ENCODE measurements around the gene ZNF132. TPM values are rescaled to one million over a fixed set of nuclear protein-coding genes. Genes with fewer than 3 reads are reported as not detected.

ZNF132 gene
- total RNA-seq, result 4.0 and 5.5 TPM in 2 replicates

GRCh38 chr19:58439576-58440554 lies at the start of gene ZNF132:
TSS of gene ZNF132 (minus strand) at chr19:58440153. CDS start at chr19:58439821, 332 bp downstream.

GRCh38 chr19:58475714-58476497 lies 36.0 kb upstream of the ZNF132 start, which contains the start of gene ZNF446:
TSS of gene ZNF446 (plus strand) at chr19:58476352. CDS start at chr19:58477219, 867 bp downstream.

GRCh38 chr19:58466760-58467589 lies 27.0 kb upstream of the ZNF132 start, which contains the start of gene ZNF324:
TSS of gene ZNF324 (plus strand) at chr19:58467080. CDS start at chr19:58469186, 2,106 bp downstream.

GRCh38 chr19:58451358-58452101 lies 11.6 kb upstream of the ZNF132 start, which contains the start of gene ZNF324B:
TSS of gene ZNF324B (plus strand) at chr19:58451622. CDS start at chr19:58453702, 2,080 bp downstream.

DNA sequence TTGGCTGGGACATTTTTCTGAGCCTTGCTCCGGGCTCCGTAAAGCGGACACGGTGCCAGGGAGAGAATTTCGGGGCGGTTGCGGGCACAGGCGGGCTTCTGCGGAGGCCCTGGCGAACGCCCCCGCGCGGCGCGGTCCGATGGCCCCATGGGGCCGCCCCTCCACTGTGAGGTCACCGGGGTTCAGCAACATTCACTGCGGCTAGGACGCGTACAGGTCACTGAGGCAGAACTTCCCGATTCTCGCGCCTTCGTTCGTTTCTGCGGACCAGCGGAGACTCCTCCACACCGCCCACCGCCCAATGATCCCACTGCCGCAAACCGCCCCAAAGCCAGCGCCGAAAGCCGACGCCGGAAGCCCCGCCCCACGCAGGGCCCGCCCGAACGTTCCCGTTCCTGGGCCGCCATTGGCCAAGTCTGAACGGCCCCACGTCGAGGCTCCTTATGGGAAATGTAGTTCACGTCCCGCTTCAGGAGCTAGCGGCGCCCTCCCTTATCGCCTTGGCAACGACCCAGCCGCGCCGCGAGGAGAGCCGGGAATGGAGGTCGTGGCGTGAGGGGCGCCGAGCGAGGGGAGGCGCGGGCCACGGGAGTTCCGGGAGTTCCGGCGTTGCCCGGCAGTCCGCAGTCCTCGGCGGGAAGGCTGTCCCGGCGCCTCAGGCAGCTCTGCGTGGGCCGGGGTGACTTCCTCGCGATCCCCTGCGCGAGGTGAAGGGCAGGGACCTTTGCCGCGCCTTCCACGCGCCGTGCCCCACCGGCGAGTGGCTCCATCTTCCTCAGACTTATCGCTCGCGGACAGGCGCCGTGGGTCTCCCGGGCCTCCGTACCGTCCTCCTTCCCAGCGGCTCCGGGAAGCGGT lies 31.6 kb downstream of the ZNF132 start, which contains the start of gene ZNF584:
ZNF584 (plus strand) TSS at position 498 of the 858 bp plus-strand sequence. CDS start 499 bp downstream, outside the sequence.

GRCh38 chr19:58395220-58395978 lies 44.6 kb downstream of the ZNF132 start, which contains the start of gene RNF225:
TSS of gene RNF225 (plus strand) at chr19:58395656. CDS start at chr19:58396090, 434 bp downstream.

DNA sequence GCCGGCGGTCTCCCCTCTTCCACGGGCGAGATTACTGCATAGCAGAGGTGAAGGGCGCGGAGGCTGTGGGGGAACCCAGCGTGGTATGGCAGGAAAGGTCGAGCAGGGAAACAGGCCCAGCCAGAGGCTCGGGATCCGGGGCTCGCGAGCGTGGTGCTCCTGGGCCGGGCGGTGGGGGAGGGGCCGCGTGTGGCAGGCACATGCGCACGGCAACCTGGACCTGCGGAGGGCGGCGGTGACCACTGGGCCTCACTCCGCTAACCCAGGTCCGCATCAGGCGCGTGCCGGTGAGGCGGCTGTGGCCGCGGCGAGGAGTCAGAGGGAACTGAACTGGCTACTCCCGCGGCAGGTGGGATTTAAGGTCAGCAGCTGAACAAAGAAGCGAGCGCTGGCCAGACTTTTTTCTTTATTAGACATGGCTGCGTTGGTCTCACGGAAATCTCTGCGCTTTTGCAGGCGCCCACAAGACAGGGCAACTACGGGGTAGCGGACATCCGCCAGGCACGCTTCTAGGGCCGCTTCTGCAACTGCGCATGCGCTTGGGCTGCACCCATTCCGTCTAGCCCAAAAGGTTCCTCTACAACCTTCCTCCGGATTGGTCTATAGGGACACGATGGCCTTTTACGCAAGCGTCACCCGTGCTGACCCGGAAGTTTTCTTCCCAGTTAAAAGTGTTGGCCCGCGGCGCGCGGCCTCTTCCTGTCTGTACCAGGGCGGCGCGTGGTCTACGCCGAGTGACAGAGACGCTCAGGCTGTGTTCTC lies 53.2 kb downstream of the ZNF132 start, which contains the start of gene RPS5:
RPS5 (plus strand) TSS at position 694 of the 762 bp plus-strand sequence. CDS start 869 bp downstream, outside the sequence.

Other genes with a start within 250 kb of the ZNF132 start
- 58.0 and 70.1 TPM in 2 replicates for gene ZNF544, start 211.2 kb downstream of the ZNF132 start, total RNA-seq
- gene ZNF8, start 161.2 kb downstream of the ZNF132 start, total RNA-seq, result 3.9 and 4.3 TPM in 2 replicates
- 25.8 and 30.4 TPM in 2 replicates for gene ERVK3-1, start 134.8 kb downstream of the ZNF132 start, total RNA-seq
- gene ZSCAN22, start 113.2 kb downstream of the ZNF132 start, total RNA-seq, result 2.2 and 2.6 TPM in 2 replicates
- gene A1BG, start 86.7 kb downstream of the ZNF132 start, total RNA-seq, result 4.8 TPM in 1 of 2 replicates, not detected in the other
- gene ZNF497, start 77.4 kb downstream of the ZNF132 start, total RNA-seq, result 1.9 and 2.1 TPM in 2 replicates
- 1.9 and 6.6 TPM in 2 replicates for gene ZNF837, start 59.1 kb downstream of the ZNF132 start, total RNA-seq
- gene RPS5, start 52.9 kb downstream of the ZNF132 start, total RNA-seq, result 3,310 and 4,284 TPM in 2 replicates
- gene RNF225, start 44.5 kb downstream of the ZNF132 start, total RNA-seq, result 0.48 and 3.0 TPM in 2 replicates
- 10.6 and 10.9 TPM in 2 replicates for gene ZNF584, start 31.5 kb downstream of the ZNF132 start, total RNA-seq
- gene ZNF324B, start 11.5 kb upstream of the ZNF132 start, total RNA-seq, result 8.1 and 10.4 TPM in 2 replicates
- gene ZNF324, start 26.9 kb upstream of the ZNF132 start, total RNA-seq, result 8.3 and 15.4 TPM in 2 replicates
- 4.3 and 4.7 TPM in 2 replicates for gene ZNF446, start 36.2 kb upstream of the ZNF132 start, total RNA-seq
- 7.5 and 11.1 TPM in 2 replicates for gene SLC27A5, start 71.8 kb upstream of the ZNF132 start, total RNA-seq
- gene ZBTB45, start 79.7 kb upstream of the ZNF132 start, total RNA-seq, result 3.6 and 4.7 TPM in 2 replicates
- gene TRIM28, start 103.9 kb upstream of the ZNF132 start, total RNA-seq, result 301 and 311 TPM in 2 replicates
- 92.1 and 101 TPM in 2 replicates for gene CHMP2A, start 115.0 kb upstream of the ZNF132 start, total RNA-seq
- gene UBE2M, start 118.5 kb upstream of the ZNF132 start, total RNA-seq, result 39.2 and 72.8 TPM in 2 replicates
- 9.9 and 19.0 TPM in 2 replicates for gene MZF1, start 133.2 kb upstream of the ZNF132 start, total RNA-seq

Data from tracheal epithelial cell (primary cell).